K562 (cell line): Measurements from ENCODE around the gene POLR2H. TPM values are rescaled to one million over a fixed set of nuclear protein-coding genes. Genes with fewer than 3 reads are reported as not detected.

Source experiments
- AFF4 ChIP-seq: sonication (generic); formaldehyde crosslinking; IDR thresholded peaks from 2 replicates; pipeline ENCODE4 v1.8.0; 2023; ENCODE audit warnings: mild to moderate bottlenecking, missing genetic modification reagents
- BCOR ChIP-seq: fragments of 450-650 bp; IDR thresholded peaks from 2 replicates; pipeline ENCODE4 v1.6.1; 2016
- COPS2 ChIP-seq: fragments of 450-650 bp; conservative IDR thresholded peaks from 2 replicates; pipeline ENCODE4 v1.6.1; 2016; ENCODE audit warnings: mild to moderate bottlenecking, moderate library complexity
- E2F6 ChIP-seq, 2 experiments: IDR thresholded peaks; 2 replicates each; pipeline ENCODE4 v1.6.1; 2011; ENCODE audit warnings: borderline replicate concordance in 1 of 2, control low read depth in 1 of 2, low read depth in 1 of 2, low read length in 1 of 2, mild to moderate bottlenecking in 1 of 2, mixed read lengths in 1 of 2, moderate library complexity in 1 of 2; ENCODE audit not compliant: insufficient read depth in 1 of 2, insufficient read length in 1 of 2, poor library complexity in 1 of 2, severe bottlenecking in 1 of 2; ENCODE audit errors: extremely low read depth in 1 of 2
- ELF1 ChIP-seq: fragments of 200-800 bp; sonication (Bioruptor generic); IDR thresholded peaks from 2 replicates; pipeline ENCODE4 v1.6.1; 2016; ENCODE audit warnings: missing genetic modification characterization, missing compliant biosample characterization
- ETS1 ChIP-seq: conservative IDR thresholded peaks from 2 replicates; pipeline ENCODE4 v1.6.1; 2011; ENCODE audit warnings: low read depth, mild to moderate bottlenecking, low read length; ENCODE audit not compliant: control insufficient read depth
- HMG20A ChIP-seq: fragments of 450-650 bp; formaldehyde crosslinking; conservative IDR thresholded peaks from 2 replicates; pipeline ENCODE4 v1.4.0; 2020; ENCODE audit warnings: mild to moderate bottlenecking, mixed read lengths
- PML ChIP-seq: IDR thresholded peaks from 2 replicates; pipeline ENCODE4 v1.6.1; 2012; ENCODE audit warnings: low read length, inconsistent platforms
- POLR2AphosphoS2 ChIP-seq: IDR thresholded peaks from 2 replicates; pipeline ENCODE4 v1.6.1; 2012; ENCODE audit warnings: low read length, improper control_type of control experiment
- RAD51 ChIP-seq: fragments of 450-650 bp; IDR thresholded peaks from 2 replicates; pipeline ENCODE4 v1.7.1; 2016; ENCODE audit warnings: low read depth, mild to moderate bottlenecking, borderline replicate concordance
- TAF9B ChIP-seq: fragments of 450-650 bp; IDR thresholded peaks from 2 replicates; pipeline ENCODE4 v1.6.1; 2018; ENCODE audit warnings: mild to moderate bottlenecking; ENCODE audit not compliant: partially characterized antibody
- TCF7 ChIP-seq: sonication (generic); IDR thresholded peaks from 2 replicates; pipeline ENCODE4 v1.6.1; 2016; ENCODE audit warnings: antibody characterized with exemption, borderline replicate concordance
- ZBTB7A ChIP-seq: IDR thresholded peaks from 2 replicates; pipeline ENCODE4 v1.6.1; 2011; ENCODE audit warnings: low read depth, mild to moderate bottlenecking, low read length, moderate library complexity, borderline replicate concordance; ENCODE audit not compliant: control insufficient read depth
- polyA plus RNA-seq, 8 experiments: library from polyadenylated mRNA; depleted of rRNA in 4 of 8; stranded (reverse) in 5 of 8; unstranded in 3 of 8; fragments of >200 nt; fragmentation: Nextera tagmentation in 2 of 8; fragmentation: Illumina TruSeq in 1 of 8; extraction: Ambion mirVana in 2 of 8; extraction: Trizol in 1 of 8; gene quantifications; 2 replicates each; pipeline versions ENCODE4 v1.2.1 to v1.2.3, GENCODE V29; 2011 to 2014; ENCODE audit warnings: inconsistent platforms in 1 of 8, missing spikeins in 1 of 8
- total RNA-seq, 7 experiments: library from RNA; depleted of rRNA in 6 of 7; stranded (reverse); fragments of >200 nt in 6 of 7; fragmentation: Illumina TruSeq in 2 of 7; extraction: Trizol in 2 of 7; gene quantifications; 2 replicates each; pipeline versions ENCODE4 v1.2.1 to v1.2.3, GENCODE V29; 2011 to 2021; ENCODE audit warnings: low replicate concordance in 1 of 7
- TF ChIP-seq, protein P1 (sequence below): fragments of 250-450 bp; sonication (Bioruptor Pico); IDR thresholded peaks from 2 replicates; pipeline ENCODE4 v1.5.0; 2020; ENCODE audit warnings: mild to moderate bottlenecking, borderline replicate concordance
- TF ChIP-seq, protein P2 (sequence below): fragments of 200-800 bp; sonication (Bioruptor generic); IDR thresholded peaks from 2 replicates; pipeline ENCODE4 v1.6.1; 2017; ENCODE audit warnings: missing genetic modification characterization, missing compliant biosample characterization

POLR2H gene
- total and polyA plus RNA-seq, 9 of the 15 experiments (the other 6 are each of a cell fraction or from before 2014, with no cell fraction given): 128 to 512 (median 220) TPM

DNA sequence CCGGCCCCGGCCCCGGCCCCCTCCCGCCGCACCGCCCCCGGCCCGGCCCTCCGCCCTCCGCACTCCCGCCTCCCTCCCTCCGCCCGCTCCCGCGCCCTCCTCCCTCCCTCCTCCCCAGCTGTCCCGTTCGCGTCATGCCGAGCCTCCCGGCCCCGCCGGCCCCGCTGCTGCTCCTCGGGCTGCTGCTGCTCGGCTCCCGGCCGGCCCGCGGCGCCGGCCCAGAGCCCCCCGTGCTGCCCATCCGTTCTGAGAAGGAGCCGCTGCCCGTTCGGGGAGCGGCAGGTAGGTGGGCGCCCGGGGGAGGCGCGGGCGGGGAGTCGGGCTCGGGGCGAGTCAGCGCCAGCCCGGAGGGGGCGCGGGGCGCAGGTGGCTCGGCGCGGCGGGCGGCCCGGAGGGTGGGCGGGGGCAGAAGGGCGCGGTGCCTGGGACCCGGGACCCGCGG, 18.7 kb downstream of the POLR2H start (continued):
- TF ChIP-seq AFF4 (CRISPR knock-in tag) (no peak), ZBTB7A (peak; percentile 12; the same call in 1 of the 2 replicates), TAF9B (no peak), PML (no peak), BCOR (no peak), RAD51 (no peak), POLR2AphosphoS2 (no peak), ELF1 (tag) (no peak), TCF7 (no peak), COPS2 (no peak), E2F6 (IDR thresholded peaks at IDR 0.05; ENCODE audit: borderline replicate concordance in 1 of 2, extremely low read depth in 1 of 2, insufficient read depth in 1 of 2, insufficient read length in 1 of 2, low read depth in 1 of 2, low read length in 1 of 2, poor library complexity in 1 of 2, severe bottlenecking in 1 of 2) (peak in 1 of 2 experiments; percentile 6), HMG20A (CRISPR knock-in tag) (no peak), ETS1 (no peak)
- TF ChIP-seq, protein P1, sequence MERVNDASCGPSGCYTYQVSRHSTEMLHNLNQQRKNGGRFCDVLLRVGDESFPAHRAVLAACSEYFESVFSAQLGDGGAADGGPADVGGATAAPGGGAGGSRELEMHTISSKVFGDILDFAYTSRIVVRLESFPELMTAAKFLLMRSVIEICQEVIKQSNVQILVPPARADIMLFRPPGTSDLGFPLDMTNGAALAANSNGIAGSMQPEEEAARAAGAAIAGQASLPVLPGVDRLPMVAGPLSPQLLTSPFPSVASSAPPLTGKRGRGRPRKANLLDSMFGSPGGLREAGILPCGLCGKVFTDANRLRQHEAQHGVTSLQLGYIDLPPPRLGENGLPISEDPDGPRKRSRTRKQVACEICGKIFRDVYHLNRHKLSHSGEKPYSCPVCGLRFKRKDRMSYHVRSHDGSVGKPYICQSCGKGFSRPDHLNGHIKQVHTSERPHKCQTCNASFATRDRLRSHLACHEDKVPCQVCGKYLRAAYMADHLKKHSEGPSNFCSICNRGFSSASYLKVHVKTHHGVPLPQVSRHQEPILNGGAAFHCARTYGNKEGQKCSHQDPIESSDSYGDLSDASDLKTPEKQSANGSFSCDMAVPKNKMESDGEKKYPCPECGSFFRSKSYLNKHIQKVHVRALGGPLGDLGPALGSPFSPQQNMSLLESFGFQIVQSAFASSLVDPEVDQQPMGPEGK (CRISPR knock-in tag): no peak
- TF ChIP-seq, protein P2, sequence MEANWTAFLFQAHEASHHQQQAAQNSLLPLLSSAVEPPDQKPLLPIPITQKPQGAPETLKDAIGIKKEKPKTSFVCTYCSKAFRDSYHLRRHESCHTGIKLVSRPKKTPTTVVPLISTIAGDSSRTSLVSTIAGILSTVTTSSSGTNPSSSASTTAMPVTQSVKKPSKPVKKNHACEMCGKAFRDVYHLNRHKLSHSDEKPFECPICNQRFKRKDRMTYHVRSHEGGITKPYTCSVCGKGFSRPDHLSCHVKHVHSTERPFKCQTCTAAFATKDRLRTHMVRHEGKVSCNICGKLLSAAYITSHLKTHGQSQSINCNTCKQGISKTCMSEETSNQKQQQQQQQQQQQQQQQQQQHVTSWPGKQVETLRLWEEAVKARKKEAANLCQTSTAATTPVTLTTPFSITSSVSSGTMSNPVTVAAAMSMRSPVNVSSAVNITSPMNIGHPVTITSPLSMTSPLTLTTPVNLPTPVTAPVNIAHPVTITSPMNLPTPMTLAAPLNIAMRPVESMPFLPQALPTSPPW (CRISPR knock-in tag): peak; percentile 81
